ENCODE data around the gene GPC3. TPM values are rescaled to one million over a fixed set of nuclear protein-coding genes. Genes with fewer than 3 reads are reported as not detected.
"Not testable (repeated sequence)": the region's sequence is repeated elsewhere in the genome, so short reads cannot be mapped to it uniquely, and the experiment has no call there.

Gene GPC3
- total RNA-seq, 2 experiments from 2014 or later: 0.40 to 0.72 TPM

DNA sequence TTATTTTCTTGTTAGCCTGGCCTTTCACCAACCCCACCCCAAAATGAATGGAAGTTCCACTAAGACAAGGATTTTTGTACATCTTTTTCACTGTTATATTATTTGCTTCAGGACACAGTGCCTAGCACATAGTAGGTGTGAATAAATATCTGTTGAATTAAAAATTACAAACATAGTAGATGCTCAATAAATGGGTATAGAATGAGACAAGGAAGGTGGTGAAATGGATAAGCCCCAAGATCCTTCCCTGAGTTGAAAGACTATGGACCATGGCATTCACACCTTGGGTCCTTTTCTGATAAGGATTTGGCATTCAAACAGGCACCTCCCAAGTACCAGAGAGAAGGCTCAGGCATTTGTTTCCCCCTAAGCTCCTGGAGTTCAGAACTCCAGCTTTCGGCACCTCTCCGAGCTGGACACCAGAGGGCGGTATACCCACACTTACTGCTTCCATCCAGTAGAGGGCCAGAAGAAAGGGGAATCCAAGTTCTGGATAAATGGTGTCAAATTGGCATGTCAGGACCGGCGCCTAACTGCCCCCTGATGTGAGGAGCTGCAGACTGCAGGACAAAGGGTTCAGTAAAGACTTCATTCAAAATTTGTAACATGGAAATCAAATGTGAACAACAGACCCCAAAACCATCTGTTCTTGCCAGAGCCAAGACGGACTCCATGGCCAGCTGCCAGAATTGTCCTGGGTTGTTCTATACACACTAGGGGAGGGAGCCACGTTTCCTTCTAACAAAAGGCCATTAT is 193.0 kb downstream of the GPC3 start:
- H3K27ac Mint-ChIP-seq: no peak overlapping the region
- ATAC-seq (ENCODE audit: low read depth) (peak; percentile 50), DNase-seq (peak; percentile 41)
- H3K27me3 Mint-ChIP-seq: no peaks in the 10 kb centered on the region
- no peaks in the 10 kb centered on the region for H3K9me3 Mint-ChIP-seq
- POLR2A ChIA-PET: interaction anchor here (0.6 kb wide), 1 partner anchor 389 kb away, joined by 3 read pairs; no protein-coding TSS in a partner anchor
- no peak overlapping the region for H3K4me3 Mint-ChIP-seq
- H3K4me1 Mint-ChIP-seq: no peaks in the 10 kb centered on the region
- H3K36me3 Mint-ChIP-seq: no peaks in the 10 kb centered on the region

DNA sequence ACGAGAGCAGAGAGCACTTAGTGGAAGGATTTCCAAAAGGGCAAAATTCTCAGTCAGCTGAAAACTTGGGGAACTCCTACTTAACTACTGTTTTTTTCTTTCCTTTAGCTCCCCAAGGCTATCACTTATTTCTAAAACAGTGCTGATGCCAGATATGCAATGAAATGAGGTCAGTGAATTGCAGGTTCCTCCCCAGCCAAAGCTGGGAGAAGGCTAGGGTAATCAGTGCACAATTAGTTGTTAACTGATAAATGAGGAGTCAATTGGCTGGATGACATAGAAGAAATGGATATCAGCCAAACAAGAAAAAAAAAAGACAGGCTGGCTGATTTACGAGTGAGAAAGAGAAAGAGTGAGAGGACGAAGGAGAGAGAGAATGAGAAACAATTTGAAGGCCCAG is 195.6 kb downstream of the GPC3 start:
- Mint-ChIP-seq H3K9me3 (no peaks in the 10 kb centered on the region), H3K4me1 (no peaks in the 10 kb centered on the region), H3K4me3 (no peak overlapping the region), H3K36me3 (no peaks in the 10 kb centered on the region), H3K27ac (no peak overlapping the region), H3K27me3 (no peaks in the 10 kb centered on the region)
- POLR2A ChIA-PET: no interaction called here
- DNase-seq: no peak
- no peak for ATAC-seq (ENCODE audit: low read depth)

DNA sequence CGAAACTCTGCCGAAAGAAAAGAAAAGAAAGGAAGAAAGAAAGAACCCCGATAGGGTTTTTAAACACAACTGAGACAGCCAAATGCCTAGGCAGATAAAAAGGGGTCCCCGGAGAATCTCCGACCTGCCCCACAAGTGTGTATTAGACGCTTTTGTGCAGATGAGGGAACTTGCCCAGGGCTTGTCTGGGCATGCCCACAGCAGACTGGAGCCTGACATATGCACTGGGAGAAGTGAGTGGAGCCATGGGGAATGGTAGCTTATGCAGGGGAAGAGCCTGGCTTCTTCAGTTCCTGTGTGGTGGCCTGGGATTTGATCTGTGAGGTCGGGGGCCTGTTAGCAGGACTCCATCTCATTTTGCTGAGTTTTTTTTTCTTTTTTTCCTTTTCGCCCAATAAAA is 199.0 kb downstream of the GPC3 start:
- no peak overlapping the region for H3K4me3 Mint-ChIP-seq
- H3K27ac Mint-ChIP-seq: no peak overlapping the region
- H3K9me3 Mint-ChIP-seq: no peaks in the 10 kb centered on the region
- no peaks in the 10 kb centered on the region for H3K27me3 Mint-ChIP-seq
- no peak for DNase-seq
- POLR2A ChIA-PET: no interaction called here
- no peaks in the 10 kb centered on the region for H3K36me3 Mint-ChIP-seq
- no peak for ATAC-seq (ENCODE audit: low read depth)
- H3K4me1 Mint-ChIP-seq: no peaks in the 10 kb centered on the region

DNA sequence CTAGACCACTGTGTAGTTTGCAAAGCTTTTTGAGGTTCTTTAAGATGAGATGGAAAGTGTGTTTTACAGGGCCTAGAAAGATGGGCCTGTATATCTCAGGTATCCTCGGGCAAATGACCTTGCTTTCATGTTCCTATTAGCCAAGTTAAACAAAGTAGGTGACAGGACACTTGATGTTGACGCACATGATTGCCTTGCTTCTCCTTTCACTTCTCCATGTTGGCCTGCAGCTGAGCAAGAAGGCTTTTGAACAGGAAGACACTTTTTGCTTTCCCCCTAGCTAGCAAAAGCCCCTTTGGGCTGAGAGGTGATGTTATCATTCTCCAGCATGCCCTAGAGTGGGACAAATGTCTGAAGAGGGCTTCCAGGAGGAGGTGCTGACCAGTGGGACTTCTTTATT is 202.1 kb downstream of the GPC3 start:
- Mint-ChIP-seq H3K27ac (no peak overlapping the region), H3K27me3 (no peaks in the 10 kb centered on the region), H3K9me3 (no peaks in the 10 kb centered on the region), H3K4me1 (no peaks in the 10 kb centered on the region), H3K4me3 (no peak overlapping the region), H3K36me3 (no peaks in the 10 kb centered on the region)
- POLR2A ChIA-PET: no interaction called here
- DNase-seq (no peak), ATAC-seq (ENCODE audit: low read depth) (no peak)

DNA sequence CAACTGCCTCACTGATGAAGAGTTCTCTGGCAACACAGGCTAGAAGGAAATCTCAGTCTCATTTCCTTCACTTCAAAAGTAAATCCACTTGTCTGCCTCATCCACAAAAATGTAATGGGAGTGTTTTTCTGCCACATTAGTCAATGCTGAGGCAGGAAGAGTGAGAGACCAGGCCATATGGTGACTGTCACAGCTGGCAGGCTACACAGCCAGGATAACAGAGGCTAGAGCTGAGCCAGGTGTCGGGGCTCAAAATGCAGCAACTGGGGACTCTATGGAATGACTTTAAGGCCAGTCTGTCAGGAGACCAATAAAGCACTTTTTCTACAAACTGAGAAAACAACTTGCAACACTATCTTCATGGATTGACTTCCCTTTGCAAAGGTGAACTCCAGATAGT is 204.2 kb downstream of the GPC3 start:
- Mint-ChIP-seq H3K27ac (no peak overlapping the region), H3K36me3 (no peaks in the 10 kb centered on the region), H3K4me3 (no peak overlapping the region), H3K27me3 (no peaks in the 10 kb centered on the region), H3K4me1 (peaks cover 1% of the 10 kb centered on the region), H3K9me3 (no peaks in the 10 kb centered on the region)
- POLR2A ChIA-PET: no interaction called here
- DNase-seq (no peak), ATAC-seq (ENCODE audit: low read depth) (no peak)

DNA sequence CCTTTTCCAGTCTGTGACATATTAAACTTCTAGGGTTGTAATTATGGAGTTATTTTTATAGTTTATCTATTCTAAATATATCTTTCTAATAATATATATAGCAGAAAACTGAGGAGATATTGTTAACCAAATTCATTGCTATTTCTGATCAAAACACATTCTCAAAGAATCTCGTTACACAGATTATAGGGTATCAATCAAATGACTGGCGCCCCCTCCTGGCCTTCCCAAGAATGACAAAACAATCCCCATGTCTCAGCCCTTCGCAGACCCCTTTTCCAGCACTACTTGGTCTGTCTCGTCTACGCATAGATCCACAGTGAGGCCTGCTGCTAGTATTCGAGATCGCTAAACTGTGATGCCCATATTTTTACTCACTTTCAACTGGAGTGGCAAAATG is 209.3 kb downstream of the GPC3 start:
- Mint-ChIP-seq H3K4me3 (no peak overlapping the region), H3K9me3 (no peaks in the 10 kb centered on the region), H3K27ac (no peak overlapping the region), H3K27me3 (no peaks in the 10 kb centered on the region), H3K4me1 (peaks cover 1% of the 10 kb centered on the region), H3K36me3 (no peaks in the 10 kb centered on the region)
- no peak for ATAC-seq (ENCODE audit: low read depth)
- DNase-seq: peak; percentile 36
- POLR2A ChIA-PET: no interaction called here

DNA sequence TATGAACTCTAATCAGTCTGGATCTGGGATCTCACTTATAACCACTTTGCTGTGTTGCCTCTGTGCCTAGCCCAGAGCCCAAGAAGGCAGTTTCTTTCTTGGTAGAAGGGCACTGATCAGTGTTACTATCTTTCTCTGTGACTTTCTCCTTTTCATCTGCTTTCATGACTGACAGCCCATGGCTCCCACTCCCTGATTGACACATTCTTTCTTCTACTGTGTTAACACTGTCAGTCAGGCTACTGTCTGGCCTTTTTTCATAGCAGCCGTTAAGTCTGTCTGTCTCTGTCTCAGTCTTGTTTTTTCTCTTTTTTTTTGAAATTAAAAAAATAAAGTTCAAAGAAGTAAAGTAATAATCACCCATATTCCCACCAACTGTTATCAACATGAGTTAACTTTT is 210.6 kb downstream of the GPC3 start:
- no peaks in the 10 kb centered on the region for H3K36me3 Mint-ChIP-seq
- H3K4me3 Mint-ChIP-seq: no peak overlapping the region
- no peak overlapping the region for H3K27ac Mint-ChIP-seq
- H3K9me3 Mint-ChIP-seq: no peaks in the 10 kb centered on the region
- peaks cover 1% of the 10 kb centered on the region for H3K4me1 Mint-ChIP-seq
- DNase-seq (no peak), ATAC-seq (ENCODE audit: low read depth) (no peak)
- POLR2A ChIA-PET: no interaction called here
- no peaks in the 10 kb centered on the region for H3K27me3 Mint-ChIP-seq

DNA sequence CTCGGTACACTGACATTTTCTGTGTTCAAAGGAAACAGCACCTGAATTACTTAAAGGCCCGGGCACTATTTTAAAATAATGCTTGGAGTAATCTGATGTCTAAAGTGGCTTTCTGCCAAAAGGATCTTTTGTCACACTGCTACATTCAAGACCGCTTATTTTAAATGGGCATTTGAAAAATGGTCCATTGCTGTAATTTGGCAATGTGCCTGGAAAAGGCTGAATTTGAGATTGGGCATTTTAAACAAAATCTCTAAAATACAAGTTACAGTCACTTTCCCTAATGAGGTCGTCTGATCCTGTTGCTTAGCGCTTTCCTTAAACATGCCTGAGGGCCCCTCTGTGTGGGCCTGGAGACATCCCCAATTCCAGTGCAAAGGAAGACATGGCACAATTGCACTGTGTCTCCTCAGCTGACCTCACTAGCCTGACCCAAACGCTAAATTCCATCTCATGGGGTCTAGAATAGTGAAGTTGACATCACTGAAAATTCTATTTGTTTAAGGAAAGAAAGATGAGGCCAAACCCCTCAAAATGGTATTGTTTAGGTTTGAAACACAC is 214.2 kb downstream of the GPC3 start:
- H3K4me3 Mint-ChIP-seq: no peak overlapping the region
- H3K36me3 Mint-ChIP-seq: no peaks in the 10 kb centered on the region
- H3K27me3 Mint-ChIP-seq: no peaks in the 10 kb centered on the region
- POLR2A ChIA-PET: no interaction called here
- DNase-seq: no peak
- no peaks in the 10 kb centered on the region for H3K9me3 Mint-ChIP-seq
- no peak overlapping the region for H3K27ac Mint-ChIP-seq
- ATAC-seq (ENCODE audit: low read depth): no peak
- H3K4me1 Mint-ChIP-seq: no peaks in the 10 kb centered on the region

DNA sequence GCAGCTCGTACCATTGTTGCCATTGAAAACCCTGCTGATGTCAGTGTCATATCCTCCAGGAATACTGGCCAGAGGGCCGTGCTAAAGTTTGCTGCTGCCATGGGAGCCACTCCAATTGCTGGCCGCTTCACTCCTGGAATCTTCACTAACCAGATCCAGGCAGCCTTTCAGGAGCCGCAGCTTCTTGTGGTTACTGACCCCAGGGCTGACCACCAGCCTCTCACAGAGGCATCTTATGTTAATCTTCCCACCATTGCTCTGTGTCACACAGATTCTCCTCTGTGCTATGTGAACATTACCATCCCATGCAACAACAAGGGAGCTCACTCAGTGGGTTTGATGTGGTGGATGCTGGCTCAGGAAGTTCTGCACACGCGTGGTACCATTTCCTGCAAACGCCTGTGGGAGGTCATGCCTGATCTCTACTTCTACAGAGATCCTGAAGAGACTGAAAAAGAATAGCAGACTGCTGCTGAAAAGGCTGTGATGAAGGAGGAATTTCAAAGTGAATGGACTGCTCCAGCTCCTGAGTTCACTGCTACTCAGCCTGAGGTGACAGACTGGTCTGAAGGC is 222.3 kb downstream of the GPC3 start:
- DNase-seq; H3K36me3 Mint-ChIP-seq; H3K4me1 Mint-ChIP-seq; POLR2A ChIA-PET; H3K27me3 Mint-ChIP-seq; H3K27ac Mint-ChIP-seq; ATAC-seq (ENCODE audit: low read depth); H3K9me3 Mint-ChIP-seq: not testable (repeated sequence)
- peak overlapping the region; percentile 54 for H3K4me3 Mint-ChIP-seq

DNA sequence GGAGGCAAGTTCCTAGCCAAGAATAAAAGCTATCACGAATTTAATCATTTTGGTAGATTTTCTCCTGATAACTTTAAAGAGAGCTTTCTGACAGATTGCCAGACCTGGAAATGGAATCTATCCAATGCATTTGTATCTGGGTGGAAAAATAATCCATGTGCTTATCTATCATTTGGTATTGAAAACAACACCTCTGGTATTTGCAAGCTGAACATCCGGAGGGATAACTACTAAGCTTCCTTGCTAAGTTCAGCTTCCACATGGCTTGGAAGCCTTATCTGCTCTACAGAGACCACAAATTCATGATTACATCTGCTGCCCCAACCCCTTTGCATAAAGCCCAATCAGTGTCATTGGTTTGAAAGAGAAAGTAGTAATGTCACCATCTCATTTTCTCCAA is 230.7 kb downstream of the GPC3 start:
- Mint-ChIP-seq H3K36me3 (no peaks in the 10 kb centered on the region), H3K27ac (no peak overlapping the region), H3K4me3 (no peak overlapping the region), H3K27me3 (no peaks in the 10 kb centered on the region), H3K9me3 (no peaks in the 10 kb centered on the region), H3K4me1 (peaks cover 2% of the 10 kb centered on the region)
- POLR2A ChIA-PET: no interaction called here
- no peak for DNase-seq
- ATAC-seq (ENCODE audit: low read depth): no peak

DNA sequence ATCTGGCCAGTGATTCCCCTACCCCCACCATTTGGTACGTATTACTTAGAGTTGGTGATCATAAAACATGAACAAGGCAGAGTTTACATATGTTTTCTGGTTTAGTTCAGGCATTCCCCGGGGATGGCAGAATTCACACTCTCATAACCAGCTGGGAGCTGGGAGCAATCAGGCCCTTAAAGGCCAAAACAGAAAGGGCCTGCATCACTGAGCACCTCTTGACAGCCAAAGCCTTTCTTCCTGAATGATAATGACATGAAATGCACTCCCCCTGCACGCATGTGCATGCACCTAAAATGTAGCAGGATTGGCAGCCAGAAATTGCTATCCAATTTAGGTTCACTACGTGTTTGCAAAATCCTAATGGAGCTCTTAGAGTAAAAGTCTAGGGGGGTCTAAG is 235.4 kb downstream of the GPC3 start:
- no peak for ATAC-seq (ENCODE audit: low read depth)
- Mint-ChIP-seq H3K4me3 (peak overlapping the region; percentile 36), H3K27me3 (no peaks in the 10 kb centered on the region), H3K9me3 (no peaks in the 10 kb centered on the region), H3K4me1 (peaks cover 19% of the 10 kb centered on the region), H3K27ac (peak overlapping the region; percentile 51), H3K36me3 (no peaks in the 10 kb centered on the region)
- POLR2A ChIA-PET: no interaction called here
- no peak for DNase-seq

DNA sequence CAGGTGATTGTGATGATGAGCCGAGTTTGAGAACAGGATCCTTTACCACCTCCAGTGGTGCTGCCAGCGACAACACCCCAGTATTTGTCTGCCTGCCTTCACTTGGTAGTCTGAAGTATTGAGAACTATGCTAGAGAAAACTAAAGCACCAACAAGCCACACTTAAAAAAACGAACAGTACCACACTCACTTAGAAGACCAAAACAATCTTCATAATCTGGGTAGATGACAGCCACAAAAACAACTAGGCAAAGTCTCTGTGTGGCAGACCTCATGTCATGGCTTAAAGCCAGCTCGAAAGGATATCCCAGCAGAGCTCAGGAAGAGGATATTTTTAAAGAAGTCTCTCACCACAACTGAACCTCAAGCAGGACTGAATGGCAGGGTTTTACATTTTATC is 236.0 kb downstream of the GPC3 start:
- no peaks in the 10 kb centered on the region for H3K27me3 Mint-ChIP-seq
- POLR2A ChIA-PET: no interaction called here
- ATAC-seq (ENCODE audit: low read depth): peak; percentile 47
- no peaks in the 10 kb centered on the region for H3K9me3 Mint-ChIP-seq
- DNase-seq: no peak
- no peaks in the 10 kb centered on the region for H3K36me3 Mint-ChIP-seq
- H3K27ac Mint-ChIP-seq: peak overlapping the region; percentile 51
- peak overlapping the region; percentile 36 for H3K4me3 Mint-ChIP-seq
- H3K4me1 Mint-ChIP-seq: peaks cover 19% of the 10 kb centered on the region

DNA sequence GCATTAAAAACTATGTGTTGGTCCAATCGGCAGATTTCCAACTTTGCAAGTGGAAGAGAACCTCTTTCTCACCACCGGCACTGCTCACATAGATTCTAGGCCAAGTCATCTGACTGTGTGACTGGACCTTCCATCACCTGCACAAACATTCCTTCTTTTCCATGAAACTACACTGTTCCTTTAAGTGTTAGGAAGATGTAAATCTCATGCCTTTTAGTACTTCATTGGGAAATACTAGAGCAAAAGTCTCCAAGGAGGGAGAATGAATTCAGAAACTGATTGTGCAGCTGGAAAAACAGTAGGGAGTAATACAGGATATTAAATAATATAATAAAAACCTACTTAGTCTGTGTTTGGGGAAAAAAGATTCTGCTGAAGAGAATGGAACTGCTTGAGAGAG is 238.2 kb downstream of the GPC3 start:
- no peaks in the 10 kb centered on the region for H3K9me3 Mint-ChIP-seq
- POLR2A ChIA-PET: no interaction called here

DNA sequence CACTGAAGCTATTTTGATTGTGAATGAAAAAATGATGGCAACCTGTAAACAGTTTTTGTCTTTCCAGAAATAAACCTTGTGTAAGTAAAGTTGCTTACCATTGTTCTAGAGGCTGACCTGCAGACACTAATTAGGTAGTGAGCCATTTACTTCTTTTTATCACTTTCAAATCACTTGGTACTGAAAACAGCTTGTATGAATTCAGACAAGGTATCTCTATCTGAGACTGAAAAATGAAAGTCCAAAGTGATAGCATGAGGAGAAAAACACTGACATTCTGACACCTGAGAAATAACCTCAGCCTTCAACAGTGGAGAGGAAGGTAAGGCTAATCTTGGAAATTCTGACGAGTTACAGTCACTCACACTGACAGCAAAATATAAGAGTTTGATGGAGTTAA is 238.8 kb downstream of the GPC3 start:
- POLR2A ChIA-PET: no interaction called here
- Mint-ChIP-seq H3K4me1 (peaks cover 21% of the 10 kb centered on the region), H3K9me3 (no peaks in the 10 kb centered on the region), H3K27ac (no peak overlapping the region), H3K27me3 (no peaks in the 10 kb centered on the region), H3K36me3 (no peaks in the 10 kb centered on the region), H3K4me3 (no peak overlapping the region)
- ATAC-seq (ENCODE audit: low read depth): no peak
- DNase-seq: no peak

More for the DNA sequence above, 238.2 kb downstream of the GPC3 start:
- H3K4me3 Mint-ChIP-seq: no peak overlapping the region
- H3K4me1 Mint-ChIP-seq: peaks cover 21% of the 10 kb centered on the region
- no peak for ATAC-seq (ENCODE audit: low read depth)
- no peak for DNase-seq
- no peaks in the 10 kb centered on the region for H3K27me3 Mint-ChIP-seq
- H3K27ac Mint-ChIP-seq: no peak overlapping the region
- H3K36me3 Mint-ChIP-seq: no peaks in the 10 kb centered on the region

Data from activated naive CD8-positive, alpha-beta T cell treated with anti-CD3 and anti-CD28 coated beads, Interleukin-2, amount 10 ng/mL, durations not matched to agents 7 days and 5 days (primary cell).